22Rv1 (cell line): Measurements from ENCODE around the gene PSAT1.

Experiments
- CTCF ChIP-seq: fragments of 450-650 bp; IDR thresholded peaks from 2 replicates; pipeline ENCODE4 v1.5.1; 2017; ENCODE audit warnings: mild to moderate bottlenecking
- ZFX ChIP-seq: fragments of 450-650 bp; IDR thresholded peaks from 2 replicates; pipeline ENCODE4 v1.6.1; 2017; ENCODE audit warnings: antibody characterized with exemption, borderline replicate concordance

DNA sequence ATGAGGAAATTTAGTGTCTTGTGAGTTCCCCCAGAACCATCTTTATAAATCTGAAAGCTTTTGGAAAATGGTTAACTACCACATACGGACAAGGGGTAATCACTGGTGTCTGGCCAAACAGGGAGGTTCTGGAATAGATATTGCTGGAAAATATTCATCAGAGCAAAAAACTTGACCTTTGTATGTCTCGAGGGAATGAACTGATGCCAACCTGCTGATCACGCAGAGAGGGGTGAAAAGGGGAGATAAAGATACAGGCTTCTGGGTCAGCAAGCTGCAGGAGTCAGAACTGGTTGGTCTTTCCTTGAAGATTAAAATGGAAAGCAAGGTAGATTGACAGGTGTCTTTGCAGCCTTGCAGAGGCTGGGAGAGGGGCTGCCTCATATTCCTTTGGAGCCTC, 35.5 kb downstream of the PSAT1 start:
- TF ChIP-seq CTCF (no peak), ZFX (no peak)
